Calu3 (cell line): ENCODE data around the gene RAD51B. TPM values are rescaled to one million over a fixed set of nuclear protein-coding genes. Genes with fewer than 3 reads are reported as not detected.

Source experiments
- BruUV-seq: library from RNA; stranded (reverse); fragments of 400-500 nt; replicated peaks from 2 replicates; lab custom pipeline; 2021; lab: Mats Ljungman, UMichigan
- CTCF ChIA-PET: fragments of 300-600 bp; sonication (Branson Sonifier 250); formaldehyde crosslinking; loops from one replicate; lab custom pipeline; 2022; ENCODE audit warnings: antibody characterized with exemption; lab: Charles Lee
- DNase-seq: peaks from one replicate; pipeline ENCODE4 v3.0.0; 2022
- H3K27ac Mint-ChIP-seq: one replicate; pipeline ENCODE4 v1.8.0; 2022; ENCODE audit warnings: mixed read lengths; ENCODE audit not compliant: unreplicated experiment
- H3K27me3 Mint-ChIP-seq: one replicate; pipeline ENCODE4 v1.8.0; 2022; ENCODE audit warnings: mixed read lengths; ENCODE audit not compliant: unreplicated experiment
- H3K36me3 Mint-ChIP-seq: one replicate; pipeline ENCODE4 v1.8.0; 2022; ENCODE audit warnings: mild to moderate bottlenecking, moderate library complexity, mixed read lengths; ENCODE audit not compliant: insufficient read depth, unreplicated experiment
- H3K4me1 Mint-ChIP-seq: one replicate; pipeline ENCODE4 v1.8.0; 2022; ENCODE audit warnings: mild to moderate bottlenecking, low read depth, mixed read lengths; ENCODE audit not compliant: unreplicated experiment
- H3K4me3 Mint-ChIP-seq: one replicate; pipeline ENCODE4 v1.8.0; 2022; ENCODE audit warnings: mild to moderate bottlenecking, low read depth, moderate library complexity, mixed read lengths; ENCODE audit not compliant: unreplicated experiment
- H3K9me3 Mint-ChIP-seq: one replicate; pipeline ENCODE4 v1.8.0; 2022; ENCODE audit warnings: low read depth, mixed read lengths; ENCODE audit not compliant: unreplicated experiment
- intact Hi-C: fragments of 100-400 bp; cut with micrococcal nuclease; formaldehyde crosslinking; loops from one replicate; pipeline ENCODE4 v1.10.0; 2022; ENCODE audit not compliant: unreplicated experiment
- total RNA-seq: library from RNA; stranded (reverse); gene quantifications from 2 replicates; pipeline ENCODE4 v1.2.3, GENCODE V29; 2022
- TF ChIP-seq, protein P1 (sequence below): fragments of 200-600 bp; IDR thresholded peaks from one replicate; pipeline ENCODE4 v1.8.0; 2022; ENCODE audit warnings: antibody characterized with exemption; ENCODE audit not compliant: unreplicated experiment

The RAD51B gene
- total RNA-seq, 1 experiment from 2014 or later, result 24.7 TPM

DNA sequence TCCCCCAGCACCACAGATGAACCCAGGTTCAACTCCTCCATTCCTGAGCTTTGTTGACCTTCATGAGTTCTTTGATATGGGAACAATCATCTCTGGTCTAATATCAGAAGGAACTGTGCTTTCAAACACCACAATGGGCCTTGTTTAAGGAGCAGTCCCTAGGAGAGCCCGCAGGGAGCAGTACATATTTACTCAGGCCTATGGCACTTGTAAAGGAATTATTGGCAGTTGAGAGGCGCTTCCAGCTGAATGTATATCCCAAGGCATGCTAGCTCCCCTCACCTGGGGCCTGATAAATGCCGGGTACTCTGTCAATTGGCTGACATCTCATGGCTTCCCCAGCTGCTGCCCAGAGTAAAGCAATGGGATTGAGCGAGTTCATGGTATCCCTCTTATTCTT lies 897.1 kb downstream of the RAD51B start:
- no peak overlapping the region for H3K27ac Mint-ChIP-seq
- intact Hi-C loops, result no loop called here
- no peaks in the 10 kb centered on the region for H3K9me3 Mint-ChIP-seq
- H3K4me1 Mint-ChIP-seq, result no peaks in the 10 kb centered on the region
- H3K27me3 Mint-ChIP-seq, result no peaks in the 10 kb centered on the region
- TF ChIP-seq, protein P1, sequence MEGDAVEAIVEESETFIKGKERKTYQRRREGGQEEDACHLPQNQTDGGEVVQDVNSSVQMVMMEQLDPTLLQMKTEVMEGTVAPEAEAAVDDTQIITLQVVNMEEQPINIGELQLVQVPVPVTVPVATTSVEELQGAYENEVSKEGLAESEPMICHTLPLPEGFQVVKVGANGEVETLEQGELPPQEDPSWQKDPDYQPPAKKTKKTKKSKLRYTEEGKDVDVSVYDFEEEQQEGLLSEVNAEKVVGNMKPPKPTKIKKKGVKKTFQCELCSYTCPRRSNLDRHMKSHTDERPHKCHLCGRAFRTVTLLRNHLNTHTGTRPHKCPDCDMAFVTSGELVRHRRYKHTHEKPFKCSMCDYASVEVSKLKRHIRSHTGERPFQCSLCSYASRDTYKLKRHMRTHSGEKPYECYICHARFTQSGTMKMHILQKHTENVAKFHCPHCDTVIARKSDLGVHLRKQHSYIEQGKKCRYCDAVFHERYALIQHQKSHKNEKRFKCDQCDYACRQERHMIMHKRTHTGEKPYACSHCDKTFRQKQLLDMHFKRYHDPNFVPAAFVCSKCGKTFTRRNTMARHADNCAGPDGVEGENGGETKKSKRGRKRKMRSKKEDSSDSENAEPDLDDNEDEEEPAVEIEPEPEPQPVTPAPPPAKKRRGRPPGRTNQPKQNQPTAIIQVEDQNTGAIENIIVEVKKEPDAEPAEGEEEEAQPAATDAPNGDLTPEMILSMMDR, result no peak
- BruUV-seq, result no TSS peak
- no peak overlapping the region for H3K4me3 Mint-ChIP-seq
- CTCF ChIA-PET, result no interaction called here
- H3K36me3 Mint-ChIP-seq, result no peaks in the 10 kb centered on the region
- DNase-seq, result no peak

DNA sequence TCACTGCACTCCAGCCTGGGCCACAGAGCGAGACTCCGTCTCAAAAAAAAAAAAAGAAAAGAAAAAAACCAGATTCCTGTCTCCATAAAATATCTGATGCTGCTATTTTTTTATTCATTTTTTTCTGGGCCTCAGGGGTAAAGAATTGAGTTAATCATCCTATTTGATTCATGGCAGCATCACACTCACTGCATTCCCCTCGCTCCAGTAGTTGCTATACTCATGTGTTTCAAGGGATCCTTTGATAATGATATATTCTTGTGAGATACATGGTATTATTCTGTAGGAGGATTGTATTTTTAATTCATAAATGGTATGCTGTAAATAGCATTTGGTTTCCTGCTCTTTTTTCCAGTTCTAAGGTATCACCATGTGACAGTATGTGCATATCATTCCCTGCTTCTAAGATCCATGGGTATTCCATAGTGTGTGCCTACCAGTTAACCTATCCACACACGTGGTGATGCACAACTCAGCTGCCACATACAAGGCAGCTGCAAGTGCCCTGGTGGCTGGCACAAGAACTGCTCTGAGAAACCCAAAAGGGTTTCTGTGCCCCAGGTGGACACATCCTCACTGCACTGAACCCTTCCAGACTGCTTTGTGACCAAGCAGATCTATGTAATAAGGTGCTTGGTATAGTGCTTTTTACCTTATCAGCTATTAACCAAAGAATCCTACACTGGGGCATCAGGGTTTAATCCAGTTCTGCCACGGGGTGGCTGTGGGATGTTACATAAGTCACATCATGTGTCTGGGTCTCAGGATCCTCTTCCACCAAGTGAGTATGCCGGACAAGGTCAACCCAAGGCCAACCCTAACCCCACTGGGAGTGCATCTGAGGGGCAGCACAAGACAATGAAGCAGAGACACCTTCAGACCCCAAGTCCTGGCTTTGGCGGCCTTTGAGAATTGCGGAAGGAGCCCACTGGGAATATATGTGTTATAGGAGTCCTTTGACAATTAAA lies 898.7 kb downstream of the RAD51B start:
- TF ChIP-seq, protein P1, result peak; percentile 38
- Mint-ChIP-seq H3K9me3 (no peaks in the 10 kb centered on the region), H3K4me3 (no peak overlapping the region), H3K36me3 (no peaks in the 10 kb centered on the region), H3K27me3 (no peaks in the 10 kb centered on the region), H3K27ac (no peak overlapping the region), H3K4me1 (no peaks in the 10 kb centered on the region)
- peak; percentile 28 for DNase-seq
- intact Hi-C loops, result no loop called here
- CTCF ChIA-PET, result interaction anchor here (0.6 to 0.7 kb wide), 3 partner anchors 140 to 911 kb away, joined by 3 to 4 read pairs (median 4); no protein-coding TSS in a partner anchor
- no TSS peak for BruUV-seq

GRCh38 chr14:68719634-68720384 lies 900.2 kb downstream of the RAD51B start:
- Mint-ChIP-seq H3K4me1 (no peaks in the 10 kb centered on the region), H3K27me3 (no peaks in the 10 kb centered on the region), H3K4me3 (no peak overlapping the region), H3K36me3 (no peaks in the 10 kb centered on the region), H3K9me3 (no peaks in the 10 kb centered on the region), H3K27ac (no peak overlapping the region)
- DNase-seq, result no peak
- CTCF ChIA-PET, result no interaction called here
- intact Hi-C loops, result no loop called here
- TF ChIP-seq, protein P1, result no peak
- BruUV-seq, result no TSS peak

- H3K4me1 Mint-ChIP-seq, result no peaks in the 10 kb centered on the region
- CTCF ChIA-PET, result no interaction called here
- no peaks in the 10 kb centered on the region for H3K27me3 Mint-ChIP-seq
- no TSS peak for BruUV-seq
- DNase-seq, result no peak
- TF ChIP-seq, protein P1, result no peak
- H3K36me3 Mint-ChIP-seq, result no peaks in the 10 kb centered on the region
- H3K4me3 Mint-ChIP-seq, result no peak overlapping the region
- intact Hi-C loops, result no loop called here
- H3K9me3 Mint-ChIP-seq, result no peaks in the 10 kb centered on the region
- no peak overlapping the region for H3K27ac Mint-ChIP-seq
These were observed 902.6 kb downstream of the RAD51B start for GRCh38 chr14:68722186-68722585.
